ENCODE data around the gene ALK. TPM values are rescaled to one million over a fixed set of nuclear protein-coding genes. Genes with fewer than 3 reads are reported as not detected.
"Not testable (repeated sequence)": the region's sequence is repeated elsewhere in the genome, so short reads cannot be mapped to it uniquely, and the experiment has no call there.

The ALK gene
- polyA plus RNA-seq, 10 donors: 0.04 to 0.36 (median 0.13) TPM; not detected in 1

DNA sequence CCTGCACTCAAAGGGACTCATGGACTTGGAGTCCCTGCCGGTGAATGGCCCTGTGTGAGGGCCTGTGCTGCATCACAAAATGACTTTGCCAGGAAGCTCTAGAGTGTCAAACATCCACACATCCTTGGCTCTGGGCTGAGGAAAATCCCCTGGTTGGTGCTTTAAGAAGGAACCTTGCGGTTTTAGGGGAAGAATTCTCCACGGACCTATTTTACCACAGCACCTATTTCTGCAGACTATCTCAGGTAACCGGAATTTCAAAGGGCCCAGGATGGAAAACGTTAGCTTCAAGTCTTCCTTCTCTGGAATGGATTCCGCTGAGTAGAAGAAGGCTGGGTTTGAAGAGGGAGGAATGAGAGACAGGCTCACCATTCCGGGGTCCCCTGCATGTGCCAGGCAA lies 166.2 kb downstream of the ALK start:
- no peak for DNase-seq

DNA sequence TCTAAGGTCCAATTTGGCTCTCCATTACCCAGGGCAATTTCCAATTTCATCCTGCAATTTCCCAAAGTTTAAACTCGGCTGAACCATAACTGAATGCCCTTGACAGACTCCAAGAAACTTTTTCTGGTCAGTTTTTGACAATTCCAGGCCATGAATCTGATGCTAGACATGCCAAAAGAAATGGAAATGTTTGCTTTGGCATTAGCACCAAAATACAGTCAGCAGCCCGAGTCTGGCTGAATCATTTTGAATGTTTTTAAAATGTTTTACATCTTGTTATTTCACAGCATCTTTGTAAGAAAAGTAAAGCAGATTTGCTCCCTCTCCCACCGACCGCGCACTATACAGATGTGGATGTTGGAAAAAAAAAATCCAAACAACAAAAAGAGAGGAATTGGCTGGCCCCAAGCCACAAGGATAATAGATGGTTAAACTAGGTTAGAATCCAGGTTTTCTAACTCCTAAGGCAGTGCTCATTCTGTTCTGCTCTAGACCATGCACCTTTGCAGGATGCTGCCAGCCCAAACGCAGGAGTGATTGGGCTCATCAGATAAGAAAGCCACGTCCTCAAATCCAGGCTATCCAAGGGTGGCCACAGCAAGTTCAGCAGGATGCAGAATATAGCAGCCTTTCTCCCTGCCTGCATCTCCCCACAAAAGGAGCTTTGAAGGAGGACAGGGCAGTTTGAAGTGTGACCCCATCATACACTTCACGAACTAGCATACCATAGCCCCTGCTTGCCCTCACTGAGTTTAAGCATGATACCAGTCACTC lies 167.5 kb downstream of the ALK start:
- DNase-seq: no peak

DNA sequence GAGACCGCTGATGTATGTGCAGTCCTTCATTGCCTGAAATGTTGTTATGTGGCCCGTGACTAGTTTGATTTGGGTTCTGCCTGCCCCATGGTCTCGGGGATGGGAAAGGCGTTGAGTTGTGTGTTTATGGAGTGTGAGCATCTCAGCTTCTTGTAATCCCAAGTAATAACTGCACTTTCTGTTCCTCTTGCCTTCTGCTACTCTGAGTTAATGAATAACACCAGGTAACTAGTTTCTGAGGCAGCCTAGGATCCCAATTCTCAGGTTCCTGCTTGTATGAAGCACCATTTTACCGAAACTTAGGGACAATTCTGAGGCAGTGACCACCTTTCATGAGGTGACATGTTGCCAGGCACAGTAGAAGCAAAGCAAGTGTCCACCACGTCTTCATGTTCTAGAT lies 170.0 kb downstream of the ALK start:
- DNase-seq: no peak

GRCh38 chr2:29750463-29750862 lies 170.9 kb downstream of the ALK start:
- DNase-seq: not testable (repeated sequence)

- no peak for DNase-seq
These were observed 171.5 kb downstream of the ALK start for GRCh38 chr2:29749843-29750242.

- no peak for DNase-seq
These were observed 172.3 kb downstream of the ALK start for GRCh38 chr2:29749041-29749440.

- DNase-seq: peak in 1 of 3 donors; percentile 94
These were observed 173.5 kb downstream of the ALK start for GRCh38 chr2:29747786-29748470.

DNA sequence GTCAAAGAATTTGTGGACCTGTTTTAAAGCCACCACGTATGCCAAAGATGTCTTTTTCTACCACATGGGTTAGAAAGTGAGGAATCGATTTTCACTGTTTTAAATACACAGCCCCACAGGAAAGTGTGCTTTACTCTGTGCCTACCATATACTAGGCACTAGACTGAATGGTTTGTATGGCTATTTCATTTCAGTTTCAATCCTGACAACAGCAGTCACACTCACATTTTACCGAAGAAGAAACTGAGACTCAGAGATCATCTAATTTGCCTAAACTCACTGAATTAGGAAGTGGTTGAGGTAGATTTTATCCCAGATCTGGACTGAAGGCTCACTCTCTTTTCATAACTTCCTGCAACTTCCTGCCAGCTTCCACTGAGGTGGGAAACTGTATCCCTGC lies 176.4 kb downstream of the ALK start:
- no peak for DNase-seq

GRCh38 chr2:29743516-29743915 lies 177.9 kb downstream of the ALK start:
- no peak for DNase-seq

DNA sequence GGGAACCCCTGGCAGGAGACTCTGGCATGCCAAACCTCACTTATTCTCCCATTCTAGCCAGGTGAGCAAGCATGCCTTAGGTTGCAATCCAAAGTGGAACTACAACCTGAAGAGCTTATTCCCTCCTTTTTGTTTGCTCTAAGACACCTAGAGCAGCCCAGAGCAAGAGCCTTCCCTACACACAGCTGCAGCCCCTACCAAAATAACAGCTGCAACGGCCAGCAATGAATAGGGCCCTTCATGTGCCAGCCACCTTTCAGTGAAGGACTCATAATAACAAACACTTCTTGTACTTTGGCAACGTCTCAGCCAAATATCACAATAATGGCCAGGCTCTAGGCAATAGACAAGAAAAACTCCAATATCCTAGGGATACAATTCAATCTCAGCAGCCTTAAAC lies 178.7 kb downstream of the ALK start:
- peak in 1 of 3 donors; percentile 32 for DNase-seq

GRCh38 chr2:29741132-29741531 lies 180.3 kb downstream of the ALK start:
- no peak for DNase-seq

DNA sequence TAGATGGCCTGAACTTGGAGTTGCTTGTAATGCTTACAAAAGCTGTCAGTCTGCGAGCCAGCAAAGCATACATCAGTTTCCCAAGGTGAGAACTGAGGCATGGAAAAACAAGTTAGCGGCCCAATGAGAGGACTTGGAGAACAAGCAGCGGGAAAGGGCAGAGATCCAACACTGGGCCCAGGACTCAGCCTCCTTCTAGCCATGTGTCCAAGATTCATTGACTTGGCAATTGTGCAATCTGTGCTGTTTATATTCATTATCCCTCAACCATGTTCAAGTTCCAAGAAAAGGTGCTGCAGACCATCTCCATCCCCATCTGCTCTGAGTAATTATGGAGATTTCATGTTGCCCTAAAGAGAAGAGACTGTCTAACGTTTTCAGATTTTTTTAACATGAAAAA lies 187.4 kb downstream of the ALK start:
- no peak for DNase-seq

DNA sequence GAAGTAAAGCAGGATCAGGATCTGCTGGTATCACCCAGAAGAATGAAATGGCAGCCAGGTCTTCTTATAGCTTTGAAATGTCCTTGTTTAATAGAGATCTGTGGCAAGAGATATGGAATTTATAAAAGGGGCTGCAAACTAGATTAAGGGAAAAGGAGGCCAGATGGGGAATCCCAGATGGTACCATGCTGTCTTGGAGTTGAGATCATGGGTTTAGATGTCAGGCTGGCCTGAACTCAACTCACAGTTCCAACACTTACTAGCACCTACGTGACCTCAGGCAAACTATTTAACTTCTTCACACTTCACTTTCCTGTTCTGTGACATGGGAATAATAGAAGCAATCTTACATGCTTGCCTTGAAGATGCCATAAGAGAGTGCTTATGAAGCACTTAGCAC lies 188.2 kb downstream of the ALK start:
- DNase-seq: no peak

- DNase-seq: no peak
These were observed 189.4 kb downstream of the ALK start for GRCh38 chr2:29731948-29732347.

DNA sequence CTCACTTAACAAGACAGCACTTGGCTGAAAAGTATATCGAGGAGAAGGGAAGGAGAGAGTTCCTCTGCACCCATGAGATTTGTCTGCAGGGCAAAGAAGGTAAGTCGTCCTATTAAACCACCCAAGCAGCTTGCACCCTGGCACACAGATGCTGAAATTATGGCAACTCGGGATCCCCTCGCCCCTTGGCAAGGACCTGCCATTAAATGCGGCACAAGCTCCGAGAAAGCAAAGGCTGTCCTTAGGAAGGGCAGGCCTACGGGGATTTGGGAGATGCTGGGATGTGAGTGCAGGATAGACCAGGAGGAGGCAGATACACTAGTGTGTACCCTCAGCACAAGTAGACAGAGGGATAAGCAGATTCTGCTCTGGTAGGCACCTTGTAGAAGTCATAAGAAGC lies 191.5 kb downstream of the ALK start:
- no peak for DNase-seq

- DNase-seq: no peak
These were observed 192.0 kb downstream of the ALK start for GRCh38 chr2:29729401-29729800.

DNA sequence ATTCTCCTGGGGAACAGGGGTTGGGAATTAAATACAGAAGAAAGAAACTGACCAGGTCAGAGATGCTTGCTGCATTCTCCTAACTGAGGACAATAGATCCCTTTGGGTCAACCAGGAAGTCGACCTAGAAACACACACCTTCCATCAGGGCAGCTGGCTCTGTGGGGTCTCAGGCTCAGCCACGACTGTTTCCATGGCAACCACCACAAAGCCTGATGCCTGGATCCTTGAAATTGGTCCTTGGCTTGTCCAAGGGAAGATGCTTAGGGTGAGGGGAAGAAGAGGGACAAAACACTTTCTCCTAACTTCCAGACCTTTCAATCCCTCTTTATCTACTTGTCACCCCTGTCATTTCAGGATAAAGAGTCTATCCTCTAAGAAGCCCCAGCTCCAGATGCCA lies 194.4 kb downstream of the ALK start:
- no peak for DNase-seq

GRCh38 chr2:29725610-29726009 lies 195.8 kb downstream of the ALK start:
- no peak for DNase-seq

- no peak for DNase-seq
These were observed 197.1 kb downstream of the ALK start for GRCh38 chr2:29724282-29724681.

GRCh38 chr2:29723255-29724001 lies 198.0 kb downstream of the ALK start:
- DNase-seq: no peak

DNA sequence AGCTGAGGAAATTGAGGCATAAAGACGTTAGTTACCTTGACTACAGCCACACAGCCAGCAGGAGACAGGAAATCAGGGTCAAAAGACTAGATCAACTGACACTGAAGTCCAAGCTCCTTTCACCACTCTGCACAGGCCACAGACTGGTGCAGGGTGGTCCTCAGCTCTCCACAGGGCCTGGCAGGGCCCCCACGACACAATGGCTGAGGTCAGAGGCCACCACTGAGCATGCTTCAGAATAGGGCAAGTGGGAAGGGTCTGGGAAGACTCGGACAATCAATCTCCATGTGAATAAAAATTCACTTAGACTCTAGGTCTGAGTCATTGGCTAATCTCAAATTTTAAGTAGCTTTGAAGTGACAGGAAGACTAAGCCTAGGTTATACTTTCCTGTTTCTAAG lies 201.7 kb downstream of the ALK start:
- no peak for DNase-seq

GRCh38 chr2:29718076-29718686 lies 203.2 kb downstream of the ALK start:
- no peak for DNase-seq

Measured in muscle of back (tissue), 11 donors.